ENCODE data around the gene BLVRB. TPM values are rescaled to one million over a fixed set of nuclear protein-coding genes. Genes with fewer than 3 reads are reported as not detected.

Gene BLVRB
- total and polyA plus RNA-seq, 9 of the 15 experiments (the other 6 are each of a cell fraction or from before 2014, with no cell fraction given) = 81.1 to 749 (median 331) TPM

DNA sequence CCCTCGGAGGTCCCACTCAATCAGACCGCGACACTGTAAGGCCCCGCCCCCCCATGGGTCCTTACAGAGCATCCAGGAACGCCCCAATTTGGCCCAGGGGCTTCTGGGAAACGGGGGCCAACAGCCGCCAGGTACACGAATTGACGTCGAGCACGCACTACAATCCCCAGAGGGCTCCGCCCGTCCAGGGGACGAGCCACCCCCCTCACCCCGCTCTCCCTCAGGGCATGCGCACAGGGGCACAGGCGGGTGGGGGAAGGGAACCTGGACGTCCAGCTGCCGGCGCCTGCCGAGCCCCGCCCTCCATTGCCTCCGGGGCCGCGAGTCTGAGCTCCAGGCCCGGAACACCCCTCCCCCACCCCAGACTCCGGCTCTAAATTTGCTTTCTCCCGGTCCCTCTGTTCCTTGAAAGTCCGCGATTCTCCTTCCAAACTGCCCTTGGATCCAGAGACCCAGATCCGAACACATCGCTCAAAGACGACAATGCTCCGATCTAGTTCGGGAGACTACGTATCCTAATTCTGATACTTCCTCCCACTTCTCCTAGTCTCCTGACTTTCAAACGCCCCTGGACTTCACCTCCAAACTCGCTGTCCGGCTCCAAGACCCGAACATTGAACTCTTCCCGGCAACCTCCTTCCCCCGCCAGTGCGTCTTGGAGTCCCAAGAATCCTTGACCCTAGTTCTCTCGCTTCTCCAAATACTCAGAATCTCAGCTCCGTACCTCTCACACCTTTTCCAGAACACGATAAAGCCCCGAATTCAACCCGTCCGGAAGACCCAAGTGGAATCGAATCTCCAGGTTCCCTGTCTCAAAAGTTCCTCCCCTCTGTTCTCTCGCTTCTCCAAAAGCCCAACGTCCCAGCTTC is 22.2 kb downstream of the BLVRB start (continued):
- TF ChIP-seq, protein P1, sequence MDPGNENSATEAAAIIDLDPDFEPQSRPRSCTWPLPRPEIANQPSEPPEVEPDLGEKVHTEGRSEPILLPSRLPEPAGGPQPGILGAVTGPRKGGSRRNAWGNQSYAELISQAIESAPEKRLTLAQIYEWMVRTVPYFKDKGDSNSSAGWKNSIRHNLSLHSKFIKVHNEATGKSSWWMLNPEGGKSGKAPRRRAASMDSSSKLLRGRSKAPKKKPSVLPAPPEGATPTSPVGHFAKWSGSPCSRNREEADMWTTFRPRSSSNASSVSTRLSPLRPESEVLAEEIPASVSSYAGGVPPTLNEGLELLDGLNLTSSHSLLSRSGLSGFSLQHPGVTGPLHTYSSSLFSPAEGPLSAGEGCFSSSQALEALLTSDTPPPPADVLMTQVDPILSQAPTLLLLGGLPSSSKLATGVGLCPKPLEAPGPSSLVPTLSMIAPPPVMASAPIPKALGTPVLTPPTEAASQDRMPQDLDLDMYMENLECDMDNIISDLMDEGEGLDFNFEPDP (CRISPR knock-in tag; IDR thresholded peaks at IDR 0.05) = no peak
- TF ChIP-seq BCL6 (CRISPR knock-in tag; IDR thresholded peaks at IDR 0.05) (no peak), CHCHD3 (CRISPR knock-in tag; IDR thresholded peaks at IDR 0.05) (no peak), CBX3 (IDR thresholded peaks at IDR 0.05; ENCODE audit: borderline replicate concordance in 1 of 2, low read length in 2 of 2) (no peak), SRSF9 (IDR thresholded peaks at IDR 0.05; ENCODE audit: borderline replicate concordance, low read depth, low read length) (no peak), NR2F6 (CRISPR knock-in tag; IDR thresholded peaks at IDR 0.05) (no peak), SETDB1 (IDR thresholded peaks at IDR 0.05; ENCODE audit: low read length) (no peak), LARP7 (IDR thresholded peaks at IDR 0.05) (peak; percentile 65; the same call in 1 of the 2 replicates), HMG20B (CRISPR knock-in tag; IDR thresholded peaks at IDR 0.05) (no peak), TCFL5 (CRISPR knock-in tag; conservative IDR thresholded peaks at IDR 0.05) (no peak), ZNF165 (CRISPR knock-in tag; IDR thresholded peaks at IDR 0.05; ENCODE audit: borderline replicate concordance) (no peak), MTA2 (IDR thresholded peaks at IDR 0.05; ENCODE audit: low read depth) (no peak), TEAD1 (CRISPR knock-in tag; IDR thresholded peaks at IDR 0.05) (no peak; a peak in 1 of 4 replicates), RB1 (IDR thresholded peaks at IDR 0.05; ENCODE audit: low read depth) (peak; percentile 83), JUN (IDR thresholded peaks at IDR 0.05; ENCODE audit: borderline replicate concordance, low read depth, low read length) (no peak), JUN (CRISPR knock-in tag; IDR thresholded peaks at IDR 0.05; ENCODE audit: borderline replicate concordance) (no peak), TEAD4 (IDR thresholded peaks at IDR 0.05; ENCODE audit: low read length) (peak; percentile 3; the same call in 1 of the 2 replicates), TEAD4 (CRISPR knock-in tag; IDR thresholded peaks at IDR 0.05; ENCODE audit: borderline replicate concordance) (no peak), SAFB (IDR thresholded peaks at IDR 0.05; ENCODE audit: borderline replicate concordance, low read depth, low read length) (no peak), ELF4 (CRISPR knock-in tag; IDR thresholded peaks at IDR 0.05) (no peak; the same call in 1 of the 2 replicates)
- TF ChIP-seq, protein P2, sequence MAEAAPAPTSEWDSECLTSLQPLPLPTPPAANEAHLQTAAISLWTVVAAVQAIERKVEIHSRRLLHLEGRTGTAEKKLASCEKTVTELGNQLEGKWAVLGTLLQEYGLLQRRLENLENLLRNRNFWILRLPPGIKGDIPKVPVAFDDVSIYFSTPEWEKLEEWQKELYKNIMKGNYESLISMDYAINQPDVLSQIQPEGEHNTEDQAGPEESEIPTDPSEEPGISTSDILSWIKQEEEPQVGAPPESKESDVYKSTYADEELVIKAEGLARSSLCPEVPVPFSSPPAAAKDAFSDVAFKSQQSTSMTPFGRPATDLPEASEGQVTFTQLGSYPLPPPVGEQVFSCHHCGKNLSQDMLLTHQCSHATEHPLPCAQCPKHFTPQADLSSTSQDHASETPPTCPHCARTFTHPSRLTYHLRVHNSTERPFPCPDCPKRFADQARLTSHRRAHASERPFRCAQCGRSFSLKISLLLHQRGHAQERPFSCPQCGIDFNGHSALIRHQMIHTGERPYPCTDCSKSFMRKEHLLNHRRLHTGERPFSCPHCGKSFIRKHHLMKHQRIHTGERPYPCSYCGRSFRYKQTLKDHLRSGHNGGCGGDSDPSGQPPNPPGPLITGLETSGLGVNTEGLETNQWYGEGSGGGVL (CRISPR knock-in tag; IDR thresholded peaks at IDR 0.05) = no peak
- TF ChIP-seq, protein P3, sequence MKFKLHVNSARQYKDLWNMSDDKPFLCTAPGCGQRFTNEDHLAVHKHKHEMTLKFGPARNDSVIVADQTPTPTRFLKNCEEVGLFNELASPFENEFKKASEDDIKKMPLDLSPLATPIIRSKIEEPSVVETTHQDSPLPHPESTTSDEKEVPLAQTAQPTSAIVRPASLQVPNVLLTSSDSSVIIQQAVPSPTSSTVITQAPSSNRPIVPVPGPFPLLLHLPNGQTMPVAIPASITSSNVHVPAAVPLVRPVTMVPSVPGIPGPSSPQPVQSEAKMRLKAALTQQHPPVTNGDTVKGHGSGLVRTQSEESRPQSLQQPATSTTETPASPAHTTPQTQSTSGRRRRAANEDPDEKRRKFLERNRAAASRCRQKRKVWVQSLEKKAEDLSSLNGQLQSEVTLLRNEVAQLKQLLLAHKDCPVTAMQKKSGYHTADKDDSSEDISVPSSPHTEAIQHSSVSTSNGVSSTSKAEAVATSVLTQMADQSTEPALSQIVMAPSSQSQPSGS (CRISPR knock-in tag; IDR thresholded peaks at IDR 0.05) = no peak
- TF ChIP-seq, protein P4, sequence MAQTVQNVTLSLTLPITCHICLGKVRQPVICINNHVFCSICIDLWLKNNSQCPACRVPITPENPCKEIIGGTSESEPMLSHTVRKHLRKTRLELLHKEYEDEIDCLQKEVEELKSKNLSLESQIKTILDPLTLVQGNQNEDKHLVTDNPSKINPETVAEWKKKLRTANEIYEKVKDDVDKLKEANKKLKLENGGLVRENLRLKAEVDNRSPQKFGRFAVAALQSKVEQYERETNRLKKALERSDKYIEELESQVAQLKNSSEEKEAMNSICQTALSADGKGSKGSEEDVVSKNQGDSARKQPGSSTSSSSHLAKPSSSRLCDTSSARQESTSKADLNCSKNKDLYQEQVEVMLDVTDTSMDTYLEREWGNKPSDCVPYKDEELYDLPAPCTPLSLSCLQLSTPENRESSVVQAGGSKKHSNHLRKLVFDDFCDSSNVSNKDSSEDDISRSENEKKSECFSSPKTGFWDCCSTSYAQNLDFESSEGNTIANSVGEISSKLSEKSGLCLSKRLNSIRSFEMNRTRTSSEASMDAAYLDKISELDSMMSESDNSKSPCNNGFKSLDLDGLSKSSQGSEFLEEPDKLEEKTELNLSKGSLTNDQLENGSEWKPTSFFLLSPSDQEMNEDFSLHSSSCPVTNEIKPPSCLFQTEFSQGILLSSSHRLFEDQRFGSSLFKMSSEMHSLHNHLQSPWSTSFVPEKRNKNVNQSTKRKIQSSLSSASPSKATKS (CRISPR knock-in tag; IDR thresholded peaks at IDR 0.05) = no peak

Measured in K562 (cell line).